PC-9 (cell line): ENCODE results near the gene ACER3. TPM values are rescaled to one million over a fixed set of nuclear protein-coding genes. Genes with fewer than 3 reads are reported as not detected.
A peak's percentile ranks its signal among the peaks of the same experiment; 100 is the strongest.

Source experiments
- BruUV-seq: library from RNA; stranded (reverse); fragments of 400-500 nt; replicated peaks from 2 replicates; lab custom pipeline; 2021; lab: Mats Ljungman, UMichigan
- CTCF ChIA-PET: fragments of 300-600 bp; sonication (Branson Sonifier 250); formaldehyde crosslinking; loops from one replicate; lab custom pipeline; 2022; ENCODE audit warnings: antibody characterized with exemption; lab: Charles Lee
- POLR2A ChIA-PET: fragments of 300-600 bp; sonication (Branson Sonifier 250); formaldehyde crosslinking; loops from one replicate; lab custom pipeline; 2022; ENCODE audit warnings: antibody characterized with exemption; ENCODE audit not compliant: unreplicated experiment; lab: Charles Lee
- DNase-seq, 2 experiments: peaks; one replicate each; pipeline versions ENCODE4 v3.0.0 to v3.0.0-alpha.2; 2015 to 2022; ENCODE audit warnings: mixed read lengths in 1 of 2
- H2AFZ ChIP-seq: fragments of 200-600 bp; sonication (generic); 2 replicates; pipeline ENCODE4 v1.8.1; 2017; ENCODE audit warnings: antibody characterized with exemption
- H3F3A ChIP-seq: fragments of 200-600 bp; sonication (generic); 2 replicates; pipeline ENCODE4 v1.8.1; 2017; ENCODE audit warnings: antibody characterized with exemption, mild to moderate bottlenecking, low read depth; ENCODE audit not compliant: insufficient read depth
- H3K27ac ChIP-seq: fragments of 200-600 bp; sonication (generic); 2 replicates; pipeline ENCODE4 v1.6.1; 2016; ENCODE audit warnings: mixed run types
- H3K27me3 ChIP-seq: fragments of 200-600 bp; sonication (generic); 2 replicates; pipeline ENCODE4 v1.6.1; 2016; ENCODE audit warnings: low read depth, mixed run types; ENCODE audit not compliant: insufficient read depth
- H3K36me3 ChIP-seq: fragments of 200-600 bp; sonication (generic); 2 replicates; pipeline ENCODE4 v1.6.1; 2016; ENCODE audit warnings: low read depth, mixed run types
- H3K4me1 ChIP-seq: fragments of 200-600 bp; sonication (generic); replicated peaks from 2 replicates; pipeline ENCODE4 v1.6.1; 2016; ENCODE audit warnings: mixed run types; ENCODE audit not compliant: insufficient read depth
- H3K4me2 ChIP-seq: fragments of 200-600 bp; sonication (generic); 2 replicates; pipeline ENCODE4 v1.6.1; 2017; ENCODE audit warnings: mixed run types
- H3K4me3 ChIP-seq: fragments of 200-600 bp; sonication (generic); 2 replicates; pipeline ENCODE4 v1.6.1; 2016; ENCODE audit warnings: mixed run types
- H3K79me2 ChIP-seq: fragments of 200-600 bp; sonication (generic); 2 replicates; pipeline ENCODE4 v1.6.1; 2017; ENCODE audit warnings: low read depth, mixed run types
- H3K9me2 ChIP-seq: fragments of 200-600 bp; sonication (generic); 2 replicates; pipeline ENCODE4 v1.8.1; 2017; ENCODE audit warnings: mild to moderate bottlenecking; ENCODE audit not compliant: insufficient read depth
- H3K9me3 ChIP-seq: fragments of 200-600 bp; sonication (generic); 2 replicates; pipeline ENCODE4 v1.8.1; 2016; ENCODE audit warnings: low read depth; ENCODE audit not compliant: insufficient read depth
- H4K20me1 ChIP-seq: fragments of 200-600 bp; sonication (generic); 2 replicates; pipeline ENCODE4 v1.8.1; 2017; ENCODE audit not compliant: insufficient read depth
- CTCF ChIP-seq: fragments of 200-600 bp; sonication (generic); conservative IDR thresholded peaks from 2 replicates; pipeline ENCODE4 v1.6.1; 2017; ENCODE audit warnings: mixed run types, antibody characterized with exemption, mild to moderate bottlenecking, moderate library complexity
- EZH2 ChIP-seq: fragments of 200-600 bp; sonication (generic); IDR thresholded peaks from 2 replicates; pipeline ENCODE4 v1.8.0; 2017; ENCODE audit warnings: antibody characterized with exemption, low read depth
- intact Hi-C: fragments of 100-400 bp; cut with micrococcal nuclease; formaldehyde crosslinking; loops from one replicate; pipeline ENCODE4 v1.10.0; 2022; ENCODE audit not compliant: unreplicated experiment
- total RNA-seq: library from RNA; stranded (reverse); gene quantifications from 2 replicates; pipeline ENCODE4 v1.2.3, GENCODE V29; 2021

Gene ACER3
- total RNA-seq, 1 experiment from 2014 or later: 21.3 TPM

GRCh38 chr11:76822406-76822805 is 38.3 kb upstream of the ACER3 start:
- BruUV-seq: no TSS peak
- POLR2A ChIA-PET: no interaction called here
- peak overlapping the region; percentile 31; the same call in 1 of the 2 replicates for H3K27ac ChIP-seq

GRCh38 chr11:76823481-76824028 is 37.2 kb upstream of the ACER3 start:
- Histone ChIP-seq H3K4me2 (peak overlapping the region; percentile 71), H4K20me1 (no peaks in the 10 kb centered on the region), H3K4me3 (peak overlapping the region; percentile 29; the same call in 1 of the 2 replicates), H3K79me2 (no peaks in the 10 kb centered on the region), H3K27me3 (no peaks in the 10 kb centered on the region), H3K9me3 (no peaks in the 10 kb centered on the region), H2AFZ (no peak overlapping the region), H3K9me2 (no peaks in the 10 kb centered on the region), H3F3A (peaks cover 31% of the 10 kb centered on the region), H3K27ac (peak overlapping the region; percentile 81), H3K36me3 (no peaks in the 10 kb centered on the region), H3K4me1 (peaks cover 38% of the 10 kb centered on the region)
- intact Hi-C loops: no loop called here
- no TSS peak for BruUV-seq
- DNase-seq: peak; percentile 57 to 91
- TF ChIP-seq CTCF: no peak
- no peak for TF ChIP-seq EZH2
- POLR2A ChIA-PET: interaction anchor here (0.8 kb wide), 1 partner anchor 63 kb away, joined by 4 read pairs; no protein-coding TSS in a partner anchor
- CTCF ChIA-PET: interaction anchor here (0.5 kb wide), 1 partner anchor 97 kb away, joined by 5 read pairs; no protein-coding TSS in a partner anchor

More at GRCh38 chr11:76822406-76822805, 38.3 kb upstream of the ACER3 start:
- CTCF ChIA-PET: interaction anchor here (0.6 to 0.7 kb wide), 2 partner anchors 13 to 39 kb away, joined by 3 to 5 read pairs; no protein-coding TSS in a partner anchor
- Histone ChIP-seq H2AFZ (no peak overlapping the region), H3K4me1 (peaks cover 38% of the 10 kb centered on the region), H3F3A (peaks cover 31% of the 10 kb centered on the region), H3K4me3 (no peak overlapping the region), H3K27me3 (no peaks in the 10 kb centered on the region), H3K9me3 (no peaks in the 10 kb centered on the region), H3K79me2 (no peaks in the 10 kb centered on the region), H4K20me1 (no peaks in the 10 kb centered on the region), H3K4me2 (no peak overlapping the region), H3K36me3 (no peaks in the 10 kb centered on the region), H3K9me2 (no peaks in the 10 kb centered on the region)
- TF ChIP-seq EZH2: no peak
- TF ChIP-seq CTCF: no peak
- intact Hi-C loops: no loop called here
- DNase-seq: no peak

GRCh38 chr11:76824083-76824939 is 36.4 kb upstream of the ACER3 start:
- Histone ChIP-seq H3K79me2 (no peaks in the 10 kb centered on the region), H3K36me3 (no peaks in the 10 kb centered on the region), H3K4me1 (peaks cover 38% of the 10 kb centered on the region), H3K4me3 (no peak overlapping the region), H4K20me1 (no peaks in the 10 kb centered on the region), H3K4me2 (peak overlapping the region; percentile 71), H3K27ac (peak overlapping the region; percentile 81), H3K9me2 (no peaks in the 10 kb centered on the region), H3K27me3 (no peaks in the 10 kb centered on the region), H3F3A (peaks cover 31% of the 10 kb centered on the region), H2AFZ (no peak overlapping the region), H3K9me3 (no peaks in the 10 kb centered on the region)
- intact Hi-C loops: no loop called here
- BruUV-seq: no TSS peak
- ChIA-PET POLR2A (no interaction called here), CTCF (interaction anchor here (0.5 kb wide), 1 partner anchor 96 kb away, joined by 5 read pairs; no protein-coding TSS in a partner anchor)
- no peak for TF ChIP-seq EZH2
- no peak for TF ChIP-seq CTCF
- DNase-seq: peak in 1 of 2 experiments; percentile 36
